ENCODE data around the gene KCNH1.

KCNH1 gene

GRCh38 chr1:210738256-210738655 lies 395.7 kb downstream of the KCNH1 start:
- TF ChIP-seq, protein P1, sequence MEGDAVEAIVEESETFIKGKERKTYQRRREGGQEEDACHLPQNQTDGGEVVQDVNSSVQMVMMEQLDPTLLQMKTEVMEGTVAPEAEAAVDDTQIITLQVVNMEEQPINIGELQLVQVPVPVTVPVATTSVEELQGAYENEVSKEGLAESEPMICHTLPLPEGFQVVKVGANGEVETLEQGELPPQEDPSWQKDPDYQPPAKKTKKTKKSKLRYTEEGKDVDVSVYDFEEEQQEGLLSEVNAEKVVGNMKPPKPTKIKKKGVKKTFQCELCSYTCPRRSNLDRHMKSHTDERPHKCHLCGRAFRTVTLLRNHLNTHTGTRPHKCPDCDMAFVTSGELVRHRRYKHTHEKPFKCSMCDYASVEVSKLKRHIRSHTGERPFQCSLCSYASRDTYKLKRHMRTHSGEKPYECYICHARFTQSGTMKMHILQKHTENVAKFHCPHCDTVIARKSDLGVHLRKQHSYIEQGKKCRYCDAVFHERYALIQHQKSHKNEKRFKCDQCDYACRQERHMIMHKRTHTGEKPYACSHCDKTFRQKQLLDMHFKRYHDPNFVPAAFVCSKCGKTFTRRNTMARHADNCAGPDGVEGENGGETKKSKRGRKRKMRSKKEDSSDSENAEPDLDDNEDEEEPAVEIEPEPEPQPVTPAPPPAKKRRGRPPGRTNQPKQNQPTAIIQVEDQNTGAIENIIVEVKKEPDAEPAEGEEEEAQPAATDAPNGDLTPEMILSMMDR (conservative IDR thresholded peaks at IDR 0.05; ENCODE audit: control insufficient read depth, insufficient read depth, low read depth, low read length): no peak
- no peak overlapping the region for H3K4me3 ChIP-seq (ENCODE audit: control insufficient read depth, low read depth, low read length)
- no peak for DNase-seq (ENCODE audit: low read depth)

DNA sequence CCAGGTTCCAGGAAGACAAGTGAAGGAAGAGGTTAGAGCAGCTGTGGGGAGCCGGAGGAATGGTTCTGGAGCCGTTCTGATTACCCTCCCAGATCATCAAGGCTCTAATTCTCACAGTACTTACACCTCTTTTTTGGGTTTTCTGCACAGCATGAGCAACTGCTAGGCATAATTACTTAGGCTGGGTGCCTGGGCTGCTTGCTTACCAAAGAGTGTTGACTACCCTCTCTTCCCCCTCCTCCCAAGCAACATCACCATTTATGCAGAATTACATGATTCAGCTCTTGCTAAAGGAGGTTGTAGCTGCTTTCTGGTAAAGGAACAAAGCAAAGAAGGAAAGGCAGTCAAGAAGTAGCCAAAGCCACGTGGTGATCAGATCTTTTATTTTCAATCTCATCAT lies 397.2 kb downstream of the KCNH1 start:
- H3K4me3 ChIP-seq (ENCODE audit: control insufficient read depth, low read depth, low read length): no peak overlapping the region
- no peak for DNase-seq (ENCODE audit: low read depth)
- TF ChIP-seq, protein P1 (conservative IDR thresholded peaks at IDR 0.05; ENCODE audit: control insufficient read depth, insufficient read depth, low read depth, low read length): no peak

GRCh38 chr1:210731597-210731996 lies 402.4 kb downstream of the KCNH1 start:
- H3K4me3 ChIP-seq (ENCODE audit: control insufficient read depth, low read depth, low read length): no peak overlapping the region
- no peak for DNase-seq (ENCODE audit: low read depth)
- TF ChIP-seq, protein P1 (conservative IDR thresholded peaks at IDR 0.05; ENCODE audit: control insufficient read depth, insufficient read depth, low read depth, low read length): no peak

DNA sequence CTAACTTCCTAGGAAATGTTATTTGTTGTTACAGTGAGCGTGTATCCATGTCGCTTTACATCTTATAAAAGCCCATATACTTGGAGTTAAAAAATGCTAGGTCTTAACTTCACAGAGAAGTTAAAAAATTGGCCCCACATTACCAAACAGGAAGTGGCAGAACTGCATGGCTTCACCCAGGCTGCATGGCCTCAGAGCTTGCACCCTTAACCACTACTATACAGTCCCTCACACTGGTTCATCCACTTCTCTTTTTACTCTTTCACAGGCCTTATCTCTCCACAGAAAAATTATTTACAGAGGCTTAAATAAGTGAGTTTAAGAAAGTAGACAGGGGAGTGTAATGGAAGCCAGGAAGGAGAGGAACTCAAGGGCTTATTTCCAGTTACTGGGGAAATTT lies 402.8 kb downstream of the KCNH1 start:
- no peak overlapping the region for H3K4me3 ChIP-seq (ENCODE audit: control insufficient read depth, low read depth, low read length)
- no peak for DNase-seq (ENCODE audit: low read depth)
- TF ChIP-seq, protein P1 (conservative IDR thresholded peaks at IDR 0.05; ENCODE audit: control insufficient read depth, insufficient read depth, low read depth, low read length): no peak

- DNase-seq (ENCODE audit: low read depth): no peak
- H3K4me3 ChIP-seq (ENCODE audit: control insufficient read depth, low read depth, low read length): no peak overlapping the region
- TF ChIP-seq, protein P1 (conservative IDR thresholded peaks at IDR 0.05; ENCODE audit: control insufficient read depth, insufficient read depth, low read depth, low read length): no peak
Measured at GRCh38 chr1:210730023-210730422, 403.9 kb downstream of the KCNH1 start.

- H3K4me3 ChIP-seq (ENCODE audit: control insufficient read depth, low read depth, low read length): no peak overlapping the region
- TF ChIP-seq, protein P1 (conservative IDR thresholded peaks at IDR 0.05; ENCODE audit: control insufficient read depth, insufficient read depth, low read depth, low read length): no peak
- DNase-seq (ENCODE audit: low read depth): no peak
Measured at GRCh38 chr1:210728437-210729149, 405.4 kb downstream of the KCNH1 start.
